GM12878 (cell line): Measurements from ENCODE around the gene BPNT1.

Source experiments
- CTCF ChIP-seq, 3 experiments: IDR thresholded peaks in 2 of 3; conservative IDR thresholded peaks in 1 of 3; 2 replicates each; pipeline ENCODE4 v1.5.1; 2011; ENCODE audit warnings: low read depth in 3 of 3, low read length in 3 of 3, mild to moderate bottlenecking in 3 of 3, control low read depth in 2 of 3, moderate library complexity in 2 of 3, inconsistent platforms in 1 of 3, mixed read lengths in 1 of 3; ENCODE audit not compliant: control insufficient read depth in 2 of 3, insufficient read depth in 1 of 3; ENCODE audit errors: extremely low read depth in 1 of 3
- EED ChIP-seq: sonication (generic); IDR thresholded peaks from 2 replicates; pipeline ENCODE4 v1.6.1; 2016; ENCODE audit warnings: antibody characterized with exemption, low read depth
- EGR1 ChIP-seq, 2 experiments: IDR thresholded peaks; 1 replicate in 1 of 2; 2 replicates in 1 of 2; pipeline ENCODE4 v1.6.1; 2011 to 2012; ENCODE audit warnings: low read depth in 2 of 2, low read length in 2 of 2, borderline replicate concordance in 1 of 2, mild to moderate bottlenecking in 1 of 2, moderate library complexity in 1 of 2
- GABPA ChIP-seq: IDR thresholded peaks from 2 replicates; pipeline ENCODE4 v1.6.1; 2014; ENCODE audit warnings: antibody characterized with exemption, low read depth, mild to moderate bottlenecking, inconsistent platforms
- HDAC2 ChIP-seq: fragments of 200-600 bp; sonication (generic); IDR thresholded peaks from 2 replicates; pipeline ENCODE4 v1.6.1; 2017
- POLR2A ChIP-seq: IDR thresholded peaks from 2 replicates; pipeline ENCODE4 v1.6.1; 2011; ENCODE audit warnings: low read depth, mild to moderate bottlenecking, low read length
- RFX5 ChIP-seq: IDR thresholded peaks from 2 replicates; pipeline ENCODE4 v1.6.1; 2011; ENCODE audit warnings: low read depth, low read length, improper control_type of control experiment
- TCF7 ChIP-seq: IDR thresholded peaks from 2 replicates; pipeline ENCODE4 v1.6.1; 2014; ENCODE audit warnings: antibody characterized with exemption, borderline replicate concordance
- ZBTB33 ChIP-seq: fragments of 450-650 bp; IDR thresholded peaks from 2 replicates; pipeline ENCODE4 v1.6.1; 2017; ENCODE audit warnings: mild to moderate bottlenecking
- ZNF384 ChIP-seq: IDR thresholded peaks from 2 replicates; pipeline ENCODE4 v1.6.1; 2012; ENCODE audit warnings: low read depth, mild to moderate bottlenecking, low read length, improper control_type of control experiment, borderline replicate concordance
- ZNF592 ChIP-seq: fragments of 450-650 bp; IDR thresholded peaks from 2 replicates; pipeline ENCODE4 v1.6.1; 2017; ENCODE audit warnings: mild to moderate bottlenecking, moderate library complexity

GRCh38 chr1:220031287-220031686 lies 58.3 kb downstream of the BPNT1 start:
- no peak for TF ChIP-seq EED
- TF ChIP-seq HDAC2 = no peak
- TF ChIP-seq POLR2A = no peak
- TF ChIP-seq EGR1 (IDR thresholded peaks at IDR 0.05; ENCODE audit: borderline replicate concordance in 1 of 2, low read depth in 2 of 2, low read length in 2 of 2) = no peak
- no peak for TF ChIP-seq GABPA
- no peak for TF ChIP-seq RFX5
- TF ChIP-seq ZNF384 = no peak
- no peak for TF ChIP-seq TCF7
- TF ChIP-seq ZBTB33 = no peak
- TF ChIP-seq CTCF (IDR thresholded peaks at IDR 0.05 in 2 of 3, conservative IDR thresholded peaks at IDR 0.05 in 1 of 3; ENCODE audit: control insufficient read depth in 2 of 3, extremely low read depth in 1 of 3, insufficient read depth in 1 of 3, low read depth in 3 of 3, low read length in 3 of 3) = no peak
- no peak for TF ChIP-seq ZNF592
